BJ (cell line): ENCODE measurements around the gene TOMM6. TPM values are rescaled to one million over a fixed set of nuclear protein-coding genes. Genes with fewer than 3 reads are reported as not detected.

Experiments used
- CTCF ChIA-PET: fragments of 350-600 bp; formaldehyde crosslinking; extraction: SDS; loops from one replicate; lab custom pipeline; 2021; ENCODE audit warnings: antibody characterized with exemption, inconsistent platforms; lab: Yijun Ruan, JAX
- POLR2A ChIA-PET: fragments of 300-600 bp; sonication (Branson Sonifier 250); formaldehyde crosslinking; extraction: SDS; loops from one replicate; lab custom pipeline; 2021; ENCODE audit warnings: antibody characterized with exemption; lab: Charles Lee
- DNase-seq: peaks from one replicate; pipeline ENCODE4 v3.0.0-alpha.2; 2011; ENCODE audit warnings: low read depth
- H3K27me3 ChIP-seq: 2 replicates; pipeline ENCODE4 v1.6.0; 2011; ENCODE audit warnings: low read length; ENCODE audit not compliant: control insufficient read depth, insufficient read depth
- H3K36me3 ChIP-seq: 2 replicates; pipeline ENCODE4 v1.5.1; 2011; ENCODE audit warnings: low read length; ENCODE audit not compliant: control insufficient read depth, insufficient read depth
- H3K4me3 ChIP-seq: 2 replicates; pipeline ENCODE4 v1.5.1; 2011; ENCODE audit warnings: low read depth, mild to moderate bottlenecking, control low read depth, low read length
- CTCF ChIP-seq: IDR thresholded peaks from 2 replicates; pipeline ENCODE4 v1.5.1; 2011; ENCODE audit warnings: low read depth, mild to moderate bottlenecking, control low read depth, inconsistent platforms, low read length, moderate library complexity; ENCODE audit not compliant: insufficient read depth
- polyA plus RNA-seq: library from polyadenylated mRNA; depleted of rRNA; stranded (reverse); fragments of >200 nt; gene quantifications from 2 replicates; pipeline ENCODE4 v1.2.3, GENCODE V29; 2011

Gene TOMM6
- polyA plus RNA-seq, 1 experiment: 157 TPM

- peaks cover 5% of the 10 kb centered on the region for H3K27me3 ChIP-seq
- no peak for DNase-seq
- H3K36me3 ChIP-seq: no peaks in the 10 kb centered on the region
- CTCF ChIA-PET: interaction anchor here (1.2 to 2.7 kb wide), 3 partner anchors 11 to 28 kb away, joined by 3 to 9 read pairs (median 3); no protein-coding TSS in a partner anchor
- no peak for TF ChIP-seq CTCF
- no peak overlapping the region for H3K4me3 ChIP-seq
- POLR2A ChIA-PET: no interaction called here
These were observed 39.4 kb upstream of the TOMM6 start for GRCh38 chr6:41748102-41748477.

- Histone ChIP-seq H3K4me3 (no peak overlapping the region), H3K27me3 (peaks cover 5% of the 10 kb centered on the region), H3K36me3 (no peaks in the 10 kb centered on the region)
- ChIA-PET CTCF (interaction anchor here (1.2 to 2.7 kb wide), 3 partner anchors 11 to 28 kb away, joined by 3 to 9 read pairs (median 3); no protein-coding TSS in a partner anchor), POLR2A (no interaction called here)
- no peak for TF ChIP-seq CTCF
- DNase-seq: no peak
These were observed 39.0 kb upstream of the TOMM6 start for GRCh38 chr6:41748542-41748941.

GRCh38 chr6:41750374-41750773, 37.1 kb upstream of the TOMM6 start:
- H3K27me3 ChIP-seq: peaks cover 7% of the 10 kb centered on the region
- ChIA-PET CTCF (interaction anchor here (0.6 to 0.9 kb wide), 3 partner anchors 11 to 281 kb away, joined by 3 to 4 read pairs (median 3); no protein-coding TSS in a partner anchor), POLR2A (no interaction called here)
- no peak overlapping the region for H3K4me3 ChIP-seq
- no peaks in the 10 kb centered on the region for H3K36me3 ChIP-seq
- TF ChIP-seq CTCF: no peak
- no peak for DNase-seq

GRCh38 chr6:41755895-41756294, 31.6 kb upstream of the TOMM6 start:
- H3K4me3 ChIP-seq: no peak overlapping the region
- CTCF ChIA-PET: interaction anchor here (1.1 kb wide), 1 partner anchor 387 kb away, joined by 3 read pairs; no protein-coding TSS in a partner anchor
- TF ChIP-seq CTCF: no peak
- H3K36me3 ChIP-seq: no peaks in the 10 kb centered on the region
- peaks cover 11% of the 10 kb centered on the region for H3K27me3 ChIP-seq
- POLR2A ChIA-PET: no interaction called here
- no peak for DNase-seq

- ChIA-PET POLR2A (no interaction called here), CTCF (interaction anchor here (1.1 kb wide), 1 partner anchor 388 kb away, joined by 3 read pairs; no protein-coding TSS in a partner anchor)
- TF ChIP-seq CTCF: no peak
- Histone ChIP-seq H3K36me3 (no peaks in the 10 kb centered on the region), H3K27me3 (peaks cover 11% of the 10 kb centered on the region), H3K4me3 (no peak overlapping the region)
- DNase-seq: no peak
These were observed 31.1 kb upstream of the TOMM6 start for GRCh38 chr6:41756354-41756753.
